Common myeloid progenitor, CD34-positive (primary cell): ENCODE data around the gene ARHGAP35.
A peak's percentile ranks its signal among the peaks of the same experiment; 100 is the strongest.

Source experiments
- CTCF ChIA-PET: fragments of 350-600 bp; sonication (Branson Sonifier 250); formaldehyde crosslinking; loops from one replicate; lab custom pipeline; 2021; ENCODE audit warnings: antibody characterized with exemption; lab: Charles Lee
- POLR2A ChIA-PET: fragments of 350-600 bp; sonication (Branson Sonifier 250); formaldehyde crosslinking; loops from one replicate; lab custom pipeline; 2021; ENCODE audit warnings: antibody characterized with exemption; lab: Charles Lee
- DNase-seq, 3 donors: peaks; one replicate each; pipeline versions ENCODE4 v3.0.0 to v3.0.0-alpha.2; 2013
- H3K27ac ChIP-seq, 2 experiments: 1 replicate in 1 of 2; 2 replicates in 1 of 2; pipeline ENCODE4 v1.7.0; 2013; ENCODE audit warnings: inconsistent platforms in 2 of 2, low read length in 2 of 2, mild to moderate bottlenecking in 2 of 2, low read depth in 1 of 2, moderate library complexity in 1 of 2; ENCODE audit not compliant: severe bottlenecking in 2 of 2, insufficient read depth in 1 of 2, poor library complexity in 1 of 2
- H3K27me3 ChIP-seq, 5 experiments: replicated peaks in 2 of 5; 1 replicate in 3 of 5; 2 replicates in 2 of 5; pipeline versions ENCODE4 v1.6.1 to v1.7.0; 2013; ENCODE audit warnings: low read length in 4 of 5, mild to moderate bottlenecking in 2 of 5, moderate library complexity in 2 of 5, inconsistent platforms in 1 of 5; ENCODE audit not compliant: insufficient read depth in 5 of 5, control insufficient read depth in 4 of 5
- H3K36me3 ChIP-seq, 4 experiments: 1 replicate in 2 of 4; 2 replicates in 2 of 4; pipeline versions ENCODE4 v1.6.1 to v1.7.0; 2013; ENCODE audit warnings: low read length in 3 of 4, control low read depth in 1 of 4, mild to moderate bottlenecking in 1 of 4; ENCODE audit not compliant: control insufficient read depth in 4 of 4, insufficient read depth in 4 of 4
- H3K4me1 ChIP-seq, 4 experiments: 1 replicate in 3 of 4; 2 replicates in 1 of 4; pipeline versions ENCODE4 v1.6.1 to v1.7.1; 2013; ENCODE audit warnings: low read length in 3 of 4, mild to moderate bottlenecking in 3 of 4, control low read depth in 1 of 4, inconsistent platforms in 1 of 4, moderate library complexity in 1 of 4; ENCODE audit not compliant: control insufficient read depth in 4 of 4, insufficient read depth in 4 of 4; ENCODE audit errors: control extremely low read depth in 1 of 4
- H3K4me3 ChIP-seq, 7 experiments: 1 replicate in 4 of 7; 2 replicates in 3 of 7; pipeline versions ENCODE4 v1.5.1 to v1.7.0; 2013; ENCODE audit warnings: mild to moderate bottlenecking in 7 of 7, low read length in 6 of 7, moderate library complexity in 6 of 7, inconsistent platforms in 2 of 7, low read depth in 2 of 7, control low read depth in 1 of 7; ENCODE audit not compliant: insufficient read depth in 4 of 7, control insufficient read depth in 1 of 7; ENCODE audit errors: extremely low read depth in 1 of 7
- H3K9me3 ChIP-seq, 5 experiments: 1 replicate in 4 of 5; 2 replicates in 1 of 5; pipeline versions ENCODE4 v1.6.1 to v1.7.1; 2013; ENCODE audit warnings: low read length in 4 of 5, mild to moderate bottlenecking in 2 of 5, inconsistent platforms in 1 of 5, low read depth in 1 of 5, moderate library complexity in 1 of 5; ENCODE audit not compliant: control insufficient read depth in 4 of 5, insufficient read depth in 2 of 5; ENCODE audit errors: control extremely low read depth in 1 of 5
- WGBS: methylation state at CpG from one replicate; pipeline ENCODE4 v1.1.5; 2013; ENCODE audit not compliant: insufficient coverage; 5-methylcytosine and 5-hydroxymethylcytosine counted together

Gene ARHGAP35

DNA sequence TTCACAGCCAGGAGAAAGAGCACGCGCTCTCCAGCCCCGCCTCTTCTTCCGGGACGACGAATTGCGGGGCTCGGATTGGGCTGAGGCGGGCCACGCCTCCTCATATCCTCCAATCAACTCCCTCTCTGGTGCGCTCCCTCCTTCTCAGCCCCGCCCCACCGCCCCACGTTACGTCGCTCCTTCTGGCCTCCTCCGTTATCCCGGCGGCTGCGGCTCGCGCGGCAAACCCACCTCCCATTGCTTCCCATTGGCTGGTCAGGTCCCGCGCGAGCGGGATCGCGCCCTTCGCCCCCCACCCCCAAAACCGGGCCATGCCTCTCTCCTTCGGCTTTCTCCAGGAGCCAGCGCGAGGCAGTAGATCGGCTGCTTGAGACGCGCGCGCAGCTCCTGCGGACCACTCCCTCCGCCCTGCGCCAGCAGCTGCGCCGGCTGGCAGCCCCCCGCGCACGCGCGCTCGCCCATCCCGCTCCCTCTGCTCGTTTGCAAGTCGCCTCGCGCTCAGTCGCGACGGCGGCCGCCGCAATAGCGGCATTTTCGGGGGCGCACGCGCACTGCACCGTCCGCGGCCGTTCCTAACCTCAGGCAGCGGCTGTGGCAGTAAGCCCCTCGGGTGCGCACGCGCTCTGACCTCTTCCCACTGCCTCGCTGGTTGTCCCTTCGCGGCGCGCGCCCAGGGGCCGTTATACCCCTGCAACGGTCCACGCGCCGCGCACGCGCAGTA lies 512 bp upstream of the ARHGAP35 start:
- peaks cover 5 to 49% (median 40%) of the 10 kb centered on the region in 4 experiments for H3K4me1 ChIP-seq
- H3K27ac ChIP-seq = peak overlapping the region in 1 of 2 experiments; percentile 61
- 0% methylated on average over 70 of the region's 89 CpGs for WGBS
- peaks cover 0 to 2% (median 0%) of the 10 kb centered on the region in 4 experiments for H3K36me3 ChIP-seq
- peak; percentile 97 to 99 (median 98) for DNase-seq
- CTCF ChIA-PET = interaction anchor here (1.8 to 5.4 kb wide), 2 partner anchors 130 to 131 kb away, joined by 6 to 51 read pairs; no protein-coding TSS in a partner anchor
- H3K9me3 ChIP-seq = no peaks in the 10 kb centered on the region
- H3K4me3 ChIP-seq = peak overlapping the region; percentile 65 to 91 (median 80)
- POLR2A ChIA-PET = interaction anchor here (0.6 kb wide), 1 partner anchor 39 kb away, joined by 3 read pairs; no protein-coding TSS in a partner anchor
- no peaks in the 10 kb centered on the region for H3K27me3 ChIP-seq

DNA sequence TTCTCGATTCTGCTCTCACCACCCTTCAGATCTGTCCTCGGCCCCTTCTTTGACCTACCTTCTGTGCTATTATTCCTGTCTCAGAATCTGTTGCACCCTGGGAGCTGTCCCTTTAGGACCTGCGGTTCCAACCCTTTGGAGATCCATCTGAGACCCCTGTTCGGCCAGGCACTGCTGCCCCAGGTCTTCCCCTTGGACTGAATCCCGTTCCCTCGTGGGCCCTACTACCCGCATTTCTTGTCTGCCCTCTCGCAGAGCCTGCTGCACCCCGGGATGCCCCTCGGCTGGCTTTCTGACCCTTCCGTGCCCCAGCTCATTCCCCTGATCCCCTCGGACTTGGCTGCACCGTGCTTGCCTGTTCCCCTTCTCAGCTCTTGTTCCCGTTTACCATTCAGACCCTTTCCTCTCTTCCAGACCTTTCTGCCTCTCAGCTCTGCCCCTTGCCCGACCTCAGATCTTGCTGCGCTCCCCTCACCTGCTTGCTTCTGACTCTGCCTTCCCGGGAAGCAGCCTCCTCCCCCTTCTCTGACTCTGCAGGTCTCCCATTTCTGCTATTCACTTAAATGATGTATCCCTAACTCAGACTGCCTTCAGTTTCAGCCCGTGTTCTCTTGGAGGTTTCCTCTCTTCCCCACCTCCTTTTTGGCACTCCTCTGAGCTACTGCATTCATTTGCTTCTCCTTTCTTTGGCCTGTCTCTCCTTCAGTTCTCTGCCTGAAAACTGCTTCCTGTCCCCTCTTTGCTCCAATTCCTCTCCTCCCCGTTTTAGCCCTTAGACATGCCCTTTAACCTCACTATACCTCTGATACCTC lies 1.1 kb downstream of the ARHGAP35 start:
- ChIA-PET CTCF (interaction anchor here (1.8 kb wide), 1 partner anchor 129 kb away, joined by 6 read pairs; no protein-coding TSS in a partner anchor), POLR2A (no interaction called here)
- H3K4me1 ChIP-seq = peaks cover 6 to 47% (median 36%) of the 10 kb centered on the region in 4 experiments
- H3K36me3 ChIP-seq = peaks cover 0 to 3% (median 2%) of the 10 kb centered on the region in 4 experiments
- no peak for DNase-seq
- H3K4me3 ChIP-seq = peak overlapping the region; percentile 62 to 90 (median 71)
- no peaks in the 10 kb centered on the region for H3K9me3 ChIP-seq
- WGBS = 2% methylated on average over 17 of the region's 19 CpGs
- H3K27ac ChIP-seq = peak overlapping the region in 1 of 2 experiments; percentile 61
- no peaks in the 10 kb centered on the region for H3K27me3 ChIP-seq

DNA sequence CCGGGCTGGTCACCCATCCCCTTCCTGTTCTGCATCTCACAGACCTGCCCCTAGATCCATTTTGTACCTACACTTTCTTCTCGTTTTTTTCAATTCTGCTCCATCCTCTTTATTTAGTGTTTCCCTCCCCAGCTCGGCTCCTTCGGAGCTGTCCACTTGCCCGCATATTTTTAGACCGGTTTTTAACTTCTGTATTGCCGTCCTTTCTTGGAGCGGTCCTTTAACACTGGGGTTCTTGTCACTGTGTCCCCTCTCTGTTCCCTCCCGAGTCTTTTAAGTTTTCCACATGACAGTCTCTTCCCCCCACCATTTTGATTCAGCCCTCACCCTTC lies 1.7 kb downstream of the ARHGAP35 start:
- H3K4me3 ChIP-seq = peak overlapping the region in 6 of 7 experiments; percentile 67 to 90 (median 75)
- no peaks in the 10 kb centered on the region for H3K27me3 ChIP-seq
- H3K4me1 ChIP-seq = peaks cover 8 to 52% (median 38%) of the 10 kb centered on the region in 4 experiments
- H3K9me3 ChIP-seq = no peaks in the 10 kb centered on the region
- POLR2A ChIA-PET = no interaction called here
- CTCF ChIA-PET = no interaction called here
- H3K36me3 ChIP-seq = peaks cover 0 to 3% (median 2%) of the 10 kb centered on the region in 4 experiments
- H3K27ac ChIP-seq = no peak overlapping the region
- no peak for DNase-seq
- 54% methylated on average over 9 of the region's 9 CpGs for WGBS

DNA sequence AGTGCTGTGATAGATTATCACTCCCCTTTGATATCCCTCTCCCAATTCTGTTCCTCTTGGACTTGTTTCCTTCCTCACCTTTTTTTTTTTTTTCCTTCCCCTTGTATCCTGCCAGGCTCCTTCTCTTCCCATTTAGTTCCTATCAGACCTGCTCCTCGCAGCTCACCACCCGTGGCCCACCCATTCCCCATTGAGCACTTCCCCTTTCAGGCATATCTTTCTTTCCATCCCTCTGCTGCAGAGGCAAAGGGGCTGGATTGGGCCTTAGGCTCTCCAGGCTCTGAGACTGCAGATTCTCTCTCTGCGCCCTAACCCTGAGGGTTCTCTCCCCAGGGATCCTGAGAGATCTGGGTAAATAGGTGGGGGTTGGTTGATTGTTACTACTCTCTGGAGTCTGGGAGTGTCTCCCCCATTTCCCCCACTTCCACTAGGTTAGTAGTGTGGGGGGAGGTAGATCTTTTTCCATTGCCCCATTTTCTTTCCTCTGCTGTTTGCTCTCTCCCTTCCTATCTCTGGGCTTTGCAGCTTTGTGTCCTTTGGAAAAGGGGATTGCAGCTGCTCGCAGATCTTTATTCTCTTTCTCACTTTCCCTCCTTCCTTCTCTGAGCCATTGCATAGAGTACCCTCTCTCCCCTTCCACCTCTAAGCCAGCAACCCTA lies 2.3 kb downstream of the ARHGAP35 start:
- H3K4me3 ChIP-seq = peak overlapping the region in 4 of 7 experiments; percentile 50 to 90 (median 70)
- H3K27ac ChIP-seq = peak overlapping the region in 1 of 2 experiments; percentile 45
- peaks cover 0 to 3% (median 2%) of the 10 kb centered on the region in 4 experiments for H3K36me3 ChIP-seq
- no peaks in the 10 kb centered on the region for H3K9me3 ChIP-seq
- CTCF ChIA-PET = interaction anchor here (0.6 to 1.1 kb wide), 2 partner anchors 61 to 105 kb away, joined by 3 to 4 read pairs; no protein-coding TSS in a partner anchor
- POLR2A ChIA-PET = interaction anchor here (0.6 kb wide), 2 partner anchors 20 to 37 kb away, joined by 3 read pairs; no protein-coding TSS in a partner anchor
- H3K4me1 ChIP-seq = peaks cover 8 to 52% (median 38%) of the 10 kb centered on the region in 4 experiments
- peak; percentile 21 to 64 (median 48) for DNase-seq
- WGBS = 100% methylated on average over 1 of the region's 4 CpGs
- no peaks in the 10 kb centered on the region for H3K27me3 ChIP-seq

DNA sequence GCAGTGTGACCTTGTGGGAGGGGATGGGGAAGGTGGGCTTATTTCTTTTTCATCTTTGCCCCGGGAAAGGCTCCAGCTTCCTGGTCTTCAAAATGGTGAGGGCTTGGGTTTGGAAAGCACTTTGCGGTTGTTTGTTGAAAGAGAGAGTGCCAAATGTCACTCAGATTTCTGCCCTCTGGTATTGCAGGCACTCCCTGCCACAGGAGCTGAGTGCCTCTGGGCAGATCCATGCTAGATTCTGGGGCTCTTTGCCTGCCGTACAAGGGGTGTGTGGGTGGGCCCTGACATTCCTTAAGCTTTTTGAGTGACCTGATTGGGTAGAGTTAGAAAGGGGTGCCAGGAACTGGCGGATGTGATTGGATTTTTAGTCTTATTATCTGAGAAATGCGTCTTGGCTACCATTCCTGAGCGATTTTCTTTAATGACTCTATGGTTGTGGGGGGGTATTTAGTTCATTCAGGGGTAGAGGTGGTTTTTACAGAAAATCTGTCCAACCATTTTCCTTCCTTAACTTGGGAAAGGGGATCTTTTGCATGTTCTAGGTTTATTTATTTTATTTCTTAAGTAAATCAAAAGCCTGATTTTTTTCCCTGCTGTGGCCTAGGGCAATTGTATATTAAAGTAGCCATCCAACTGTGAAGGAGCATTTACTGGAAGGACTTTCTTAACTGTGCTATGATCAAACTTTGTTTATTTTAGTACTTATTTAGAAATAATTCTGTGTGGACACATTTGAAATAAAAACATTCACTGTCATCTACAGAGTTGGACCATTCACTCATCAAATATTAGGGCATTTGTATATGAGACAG lies 3.2 kb downstream of the ARHGAP35 start:
- peaks cover 0 to 3% (median 1%) of the 10 kb centered on the region in 4 experiments for H3K36me3 ChIP-seq
- 96% methylated on average over 6 of the region's 6 CpGs for WGBS
- CTCF ChIA-PET = interaction anchor here (0.6 to 1.1 kb wide), 2 partner anchors 60 to 106 kb away, joined by 3 to 4 read pairs; no protein-coding TSS in a partner anchor
- no peaks in the 10 kb centered on the region for H3K27me3 ChIP-seq
- H3K4me1 ChIP-seq = peaks cover 8 to 52% (median 38%) of the 10 kb centered on the region in 4 experiments
- POLR2A ChIA-PET = interaction anchor here (0.6 kb wide), 2 partner anchors 19 to 36 kb away, joined by 3 read pairs; no protein-coding TSS in a partner anchor
- H3K9me3 ChIP-seq = no peaks in the 10 kb centered on the region
- no peak for DNase-seq
- H3K4me3 ChIP-seq = no peak overlapping the region
- H3K27ac ChIP-seq = peak overlapping the region in 1 of 2 experiments; percentile 45
